GM18508 (cell line): Measurements from ENCODE around the gene NDUFV3.
"Not testable (repeated sequence)": the region's sequence is repeated elsewhere in the genome, so short reads cannot be mapped to it uniquely, and the experiment has no call there.

ENCODE experiments used
- ATAC-seq: cut with Tn5 transposase; IDR thresholded peaks from one replicate; pipeline ENCODE4 v1.9.1; 2021; ENCODE audit warnings: moderate number of reproducible peaks; ENCODE audit not compliant: insufficient read depth, unreplicated experiment

The NDUFV3 gene

GRCh38 chr21:42931560-42932235 lies 38.6 kb downstream of the NDUFV3 start:
- no peak for ATAC-seq

- not testable (repeated sequence) for ATAC-seq
These were observed 39.4 kb downstream of the NDUFV3 start for GRCh38 chr21:42932378-42933136.

- not testable (repeated sequence) for ATAC-seq
These were observed 40.2 kb downstream of the NDUFV3 start for GRCh38 chr21:42933137-42933970.

- ATAC-seq = not testable (repeated sequence)
These were observed 40.9 kb downstream of the NDUFV3 start for GRCh38 chr21:42933973-42934372.

- ATAC-seq = not testable (repeated sequence)
These were observed 43.3 kb downstream of the NDUFV3 start for GRCh38 chr21:42936360-42936759.

- not testable (repeated sequence) for ATAC-seq
These were observed 44.2 kb downstream of the NDUFV3 start for GRCh38 chr21:42937034-42937940.

- ATAC-seq = no peak
These were observed 45.0 kb downstream of the NDUFV3 start for GRCh38 chr21:42937960-42938605.

- not testable (repeated sequence) for ATAC-seq
These were observed 45.5 kb downstream of the NDUFV3 start for GRCh38 chr21:42938606-42938995.

- ATAC-seq = no peak
These were observed 46.7 kb downstream of the NDUFV3 start for GRCh38 chr21:42939582-42940413.

GRCh38 chr21:42941696-42942085 lies 48.6 kb downstream of the NDUFV3 start:
- ATAC-seq = no peak

- ATAC-seq = no peak
These were observed 49.1 kb downstream of the NDUFV3 start for GRCh38 chr21:42942244-42942643.

- not testable (repeated sequence) for ATAC-seq
These were observed 56.1 kb downstream of the NDUFV3 start for GRCh38 chr21:42949094-42949755.

- not testable (repeated sequence) for ATAC-seq
These were observed 58.1 kb downstream of the NDUFV3 start for GRCh38 chr21:42951193-42951592.

- no peak for ATAC-seq
These were observed 63.9 kb downstream of the NDUFV3 start for GRCh38 chr21:42956824-42957630.

GRCh38 chr21:42958122-42958521 lies 65.0 kb downstream of the NDUFV3 start:
- not testable (repeated sequence) for ATAC-seq

- no peak for ATAC-seq
These were observed 66.6 kb downstream of the NDUFV3 start for GRCh38 chr21:42959728-42960127.

GRCh38 chr21:42962380-42963007 lies 69.4 kb downstream of the NDUFV3 start:
- ATAC-seq = no peak
